HEK293 (cell line): ENCODE measurements around the gene SERPINA12.

ENCODE experiments used
- TF ChIP-seq, protein P1 (sequence below): fragments of 450-650 bp; formaldehyde crosslinking; IDR thresholded peaks from 2 replicates; pipeline ENCODE4 v1.5.1; 2016; ENCODE audit warnings: missing biosample characterization, missing genetic modification characterization
- TF ChIP-seq, protein P2 (sequence below): fragments of 450-650 bp; formaldehyde crosslinking; optimal IDR thresholded peaks from 2 replicates; pipeline ENCODE3; 2016; ENCODE audit warnings: missing biosample characterization, mild to moderate bottlenecking, missing genetic modification characterization

DNA sequence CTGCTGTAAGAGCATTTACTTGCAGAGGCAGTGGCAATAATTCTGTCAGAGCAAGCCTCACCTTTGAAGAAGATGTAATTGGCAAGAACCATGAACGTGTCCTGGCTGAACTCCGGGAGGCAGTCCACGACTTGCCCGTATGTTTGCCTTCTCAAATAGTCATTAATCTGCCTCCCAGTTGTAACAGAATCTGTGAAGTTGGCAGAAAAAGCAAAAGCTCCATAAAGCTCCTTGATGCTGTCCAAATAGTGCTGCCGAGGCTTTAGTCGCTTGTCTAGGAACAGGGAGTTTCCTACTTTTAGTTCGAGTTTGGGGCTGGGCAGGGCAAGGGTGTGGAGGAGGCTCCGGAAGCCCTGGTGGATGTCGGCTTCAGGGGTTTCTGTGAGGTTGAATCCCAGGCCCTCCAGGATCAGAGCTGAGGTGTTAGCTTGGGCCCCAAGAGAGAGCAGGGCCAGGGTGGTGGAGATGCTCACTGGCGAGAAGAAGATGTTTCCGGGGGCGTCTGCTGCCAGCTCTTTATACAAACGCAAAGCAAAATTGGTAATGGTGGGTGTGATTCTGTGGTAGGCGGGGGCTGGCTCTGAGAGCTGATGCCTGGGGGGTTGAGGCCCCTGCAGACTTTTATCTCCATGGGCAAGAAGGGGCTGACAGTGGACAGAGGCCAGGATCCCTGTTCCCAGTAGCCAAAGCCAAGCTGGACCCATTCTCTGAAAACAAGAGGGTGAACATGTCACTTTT lies 61.0 kb downstream of the SERPINA12 start:
- TF ChIP-seq, protein P1, sequence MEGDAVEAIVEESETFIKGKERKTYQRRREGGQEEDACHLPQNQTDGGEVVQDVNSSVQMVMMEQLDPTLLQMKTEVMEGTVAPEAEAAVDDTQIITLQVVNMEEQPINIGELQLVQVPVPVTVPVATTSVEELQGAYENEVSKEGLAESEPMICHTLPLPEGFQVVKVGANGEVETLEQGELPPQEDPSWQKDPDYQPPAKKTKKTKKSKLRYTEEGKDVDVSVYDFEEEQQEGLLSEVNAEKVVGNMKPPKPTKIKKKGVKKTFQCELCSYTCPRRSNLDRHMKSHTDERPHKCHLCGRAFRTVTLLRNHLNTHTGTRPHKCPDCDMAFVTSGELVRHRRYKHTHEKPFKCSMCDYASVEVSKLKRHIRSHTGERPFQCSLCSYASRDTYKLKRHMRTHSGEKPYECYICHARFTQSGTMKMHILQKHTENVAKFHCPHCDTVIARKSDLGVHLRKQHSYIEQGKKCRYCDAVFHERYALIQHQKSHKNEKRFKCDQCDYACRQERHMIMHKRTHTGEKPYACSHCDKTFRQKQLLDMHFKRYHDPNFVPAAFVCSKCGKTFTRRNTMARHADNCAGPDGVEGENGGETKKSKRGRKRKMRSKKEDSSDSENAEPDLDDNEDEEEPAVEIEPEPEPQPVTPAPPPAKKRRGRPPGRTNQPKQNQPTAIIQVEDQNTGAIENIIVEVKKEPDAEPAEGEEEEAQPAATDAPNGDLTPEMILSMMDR (tag by site-specific recombination): no peak
- TF ChIP-seq, protein P2, sequence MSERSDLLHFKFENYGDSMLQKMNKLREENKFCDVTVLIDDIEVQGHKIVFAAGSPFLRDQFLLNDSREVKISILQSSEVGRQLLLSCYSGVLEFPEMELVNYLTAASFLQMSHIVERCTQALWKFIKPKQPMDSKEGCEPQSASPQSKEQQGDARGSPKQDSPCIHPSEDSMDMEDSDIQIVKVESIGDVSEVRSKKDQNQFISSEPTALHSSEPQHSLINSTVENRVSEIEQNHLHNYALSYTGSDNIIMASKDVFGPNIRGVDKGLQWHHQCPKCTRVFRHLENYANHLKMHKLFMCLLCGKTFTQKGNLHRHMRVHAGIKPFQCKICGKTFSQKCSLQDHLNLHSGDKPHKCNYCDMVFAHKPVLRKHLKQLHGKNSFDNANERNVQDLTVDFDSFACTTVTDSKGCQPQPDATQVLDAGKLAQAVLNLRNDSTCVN (tag by site-specific recombination): no peak
